ENCODE data around the gene PCYOX1L. TPM values are rescaled to one million over a fixed set of nuclear protein-coding genes. Genes with fewer than 3 reads are reported as not detected.
A peak's percentile ranks its signal among the peaks of the same experiment; 100 is the strongest.

PCYOX1L gene
- total RNA-seq, 3 donors from 2014 or later: 3.1 to 5.9 (median 4.2) TPM

DNA sequence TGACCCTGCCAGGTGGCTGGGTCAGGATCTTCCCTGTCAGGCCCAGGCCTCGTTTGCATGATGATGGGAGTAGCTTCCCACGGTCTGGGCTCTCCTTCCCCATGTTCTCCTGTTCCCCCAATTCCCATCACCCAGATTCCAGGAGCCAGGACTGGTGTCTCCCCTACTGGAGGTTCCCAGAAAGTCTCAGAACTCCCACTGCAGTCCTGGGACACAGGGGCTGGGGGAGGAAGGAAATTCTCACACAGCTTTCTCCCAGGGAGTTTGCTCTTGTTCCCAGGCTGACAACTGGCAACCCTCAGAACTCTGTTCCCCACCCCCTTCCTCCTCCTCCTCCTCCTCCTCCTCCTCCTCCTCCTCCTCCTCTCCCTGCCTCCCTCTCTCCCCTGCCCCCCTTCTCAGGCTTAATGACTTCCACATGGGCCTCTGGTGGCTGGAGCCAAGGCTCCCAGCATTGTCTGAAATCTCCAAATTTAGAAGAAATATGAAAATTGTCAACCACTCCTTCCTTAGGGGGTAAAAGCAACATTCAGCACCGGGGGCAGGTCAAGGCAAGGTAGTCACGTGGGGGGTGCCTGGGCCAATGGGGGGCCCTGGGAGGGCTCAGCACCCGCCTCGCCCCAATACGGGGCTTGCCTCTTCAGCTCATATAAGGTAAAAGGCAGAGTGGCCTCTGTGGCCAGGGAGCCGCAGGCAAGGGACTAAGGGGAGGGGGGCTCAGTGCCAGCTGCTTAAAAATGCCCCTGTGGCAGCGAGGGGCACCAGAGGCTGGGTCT, 48.5 kb downstream of the PCYOX1L start:
- H3K4me1 ChIP-seq (ENCODE audit: low read depth): no peaks in the 10 kb centered on the region
- no peaks in the 10 kb centered on the region for H3K9me3 ChIP-seq
- H3K4me3 ChIP-seq: no peak overlapping the region
- TF ChIP-seq, protein P1, sequence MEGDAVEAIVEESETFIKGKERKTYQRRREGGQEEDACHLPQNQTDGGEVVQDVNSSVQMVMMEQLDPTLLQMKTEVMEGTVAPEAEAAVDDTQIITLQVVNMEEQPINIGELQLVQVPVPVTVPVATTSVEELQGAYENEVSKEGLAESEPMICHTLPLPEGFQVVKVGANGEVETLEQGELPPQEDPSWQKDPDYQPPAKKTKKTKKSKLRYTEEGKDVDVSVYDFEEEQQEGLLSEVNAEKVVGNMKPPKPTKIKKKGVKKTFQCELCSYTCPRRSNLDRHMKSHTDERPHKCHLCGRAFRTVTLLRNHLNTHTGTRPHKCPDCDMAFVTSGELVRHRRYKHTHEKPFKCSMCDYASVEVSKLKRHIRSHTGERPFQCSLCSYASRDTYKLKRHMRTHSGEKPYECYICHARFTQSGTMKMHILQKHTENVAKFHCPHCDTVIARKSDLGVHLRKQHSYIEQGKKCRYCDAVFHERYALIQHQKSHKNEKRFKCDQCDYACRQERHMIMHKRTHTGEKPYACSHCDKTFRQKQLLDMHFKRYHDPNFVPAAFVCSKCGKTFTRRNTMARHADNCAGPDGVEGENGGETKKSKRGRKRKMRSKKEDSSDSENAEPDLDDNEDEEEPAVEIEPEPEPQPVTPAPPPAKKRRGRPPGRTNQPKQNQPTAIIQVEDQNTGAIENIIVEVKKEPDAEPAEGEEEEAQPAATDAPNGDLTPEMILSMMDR (IDR thresholded peaks at IDR 0.05): no peak
- ATAC-seq (peak; percentile 60), DNase-seq (peak; percentile 48 to 73 (median 66))
- intact Hi-C loops (cut with DNase I, micrococcal nuclease): no loop called here
- no peaks in the 10 kb centered on the region for H3K36me3 ChIP-seq (ENCODE audit: low read depth)

DNA sequence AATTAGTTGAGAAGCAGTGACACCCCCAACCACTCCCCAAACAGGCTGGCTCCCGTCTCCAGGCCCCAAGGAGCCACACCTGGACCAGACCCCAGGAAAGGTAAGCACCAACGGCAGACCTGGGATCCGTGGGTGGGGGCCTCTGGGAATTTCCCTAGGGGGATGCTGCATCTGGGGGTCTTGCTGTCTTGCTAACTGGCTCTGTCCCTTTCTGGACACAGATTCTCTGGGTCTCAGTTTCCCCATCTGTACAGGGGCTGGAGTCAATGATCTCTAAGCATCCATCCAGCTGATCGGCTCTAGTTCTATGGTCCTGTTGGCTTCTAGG, 49.1 kb downstream of the PCYOX1L start:
- H3K9me3 ChIP-seq: no peaks in the 10 kb centered on the region
- H3K36me3 ChIP-seq (ENCODE audit: low read depth): no peaks in the 10 kb centered on the region
- ATAC-seq: no peak
- TF ChIP-seq, protein P1 (IDR thresholded peaks at IDR 0.05): no peak
- H3K4me1 ChIP-seq (ENCODE audit: low read depth): no peaks in the 10 kb centered on the region
- DNase-seq: no peak
- intact Hi-C loops (cut with DNase I, micrococcal nuclease): no loop called here
- H3K4me3 ChIP-seq: peak overlapping the region; percentile 14

DNA sequence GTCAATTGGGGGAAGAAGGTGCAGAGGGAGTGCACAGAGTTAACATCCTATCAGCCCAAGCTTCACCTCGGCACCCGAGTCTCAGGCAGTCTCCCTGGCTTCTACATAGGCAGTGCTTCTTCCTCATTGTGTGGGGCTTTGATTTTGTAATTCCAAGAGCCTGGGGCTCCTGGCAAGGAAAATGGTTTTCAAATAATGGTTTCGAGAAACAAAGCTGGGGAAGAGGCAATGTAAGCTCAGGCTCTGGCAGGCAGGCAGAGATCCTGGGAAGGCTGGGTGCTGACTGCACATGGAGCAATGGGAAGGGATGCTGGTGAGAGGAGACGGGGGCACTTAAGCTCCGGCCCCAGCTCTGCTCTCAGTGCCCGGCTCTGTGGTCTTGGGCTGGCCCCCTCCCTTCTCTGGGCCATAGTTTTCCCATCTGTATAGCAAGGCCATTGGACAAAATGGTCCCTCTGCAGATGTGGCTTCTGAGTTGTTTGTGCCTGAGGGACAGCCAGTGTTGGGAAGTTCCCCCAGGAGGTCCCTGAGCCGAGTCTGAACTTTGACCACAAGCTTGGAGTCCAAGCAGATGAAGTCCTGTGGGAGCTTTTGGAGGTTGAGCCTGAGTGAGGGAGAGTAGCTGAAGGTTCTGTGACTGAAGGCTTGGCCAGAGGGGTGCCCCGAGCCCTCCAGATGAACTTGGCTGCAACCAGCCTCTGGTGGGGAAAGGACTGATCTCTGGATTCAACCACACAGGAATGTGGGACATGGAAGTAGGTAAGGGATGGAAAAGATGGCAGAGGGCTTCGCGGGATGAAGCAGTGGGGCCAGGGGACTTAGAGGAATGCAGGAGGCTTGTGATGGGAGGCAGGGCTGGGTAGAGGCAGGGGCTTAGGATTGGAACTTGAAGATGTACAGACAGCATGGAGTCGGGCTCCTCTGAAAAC, 49.7 kb downstream of the PCYOX1L start:
- Histone ChIP-seq H3K4me1 (ENCODE audit: low read depth) (no peaks in the 10 kb centered on the region), H3K9me3 (no peaks in the 10 kb centered on the region), H3K36me3 (ENCODE audit: low read depth) (no peaks in the 10 kb centered on the region), H3K4me3 (peak overlapping the region; percentile 24)
- TF ChIP-seq, protein P1 (IDR thresholded peaks at IDR 0.05): no peak
- DNase-seq: no peak
- intact Hi-C loops (cut with DNase I, micrococcal nuclease): no loop called here
- ATAC-seq: no peak

DNA sequence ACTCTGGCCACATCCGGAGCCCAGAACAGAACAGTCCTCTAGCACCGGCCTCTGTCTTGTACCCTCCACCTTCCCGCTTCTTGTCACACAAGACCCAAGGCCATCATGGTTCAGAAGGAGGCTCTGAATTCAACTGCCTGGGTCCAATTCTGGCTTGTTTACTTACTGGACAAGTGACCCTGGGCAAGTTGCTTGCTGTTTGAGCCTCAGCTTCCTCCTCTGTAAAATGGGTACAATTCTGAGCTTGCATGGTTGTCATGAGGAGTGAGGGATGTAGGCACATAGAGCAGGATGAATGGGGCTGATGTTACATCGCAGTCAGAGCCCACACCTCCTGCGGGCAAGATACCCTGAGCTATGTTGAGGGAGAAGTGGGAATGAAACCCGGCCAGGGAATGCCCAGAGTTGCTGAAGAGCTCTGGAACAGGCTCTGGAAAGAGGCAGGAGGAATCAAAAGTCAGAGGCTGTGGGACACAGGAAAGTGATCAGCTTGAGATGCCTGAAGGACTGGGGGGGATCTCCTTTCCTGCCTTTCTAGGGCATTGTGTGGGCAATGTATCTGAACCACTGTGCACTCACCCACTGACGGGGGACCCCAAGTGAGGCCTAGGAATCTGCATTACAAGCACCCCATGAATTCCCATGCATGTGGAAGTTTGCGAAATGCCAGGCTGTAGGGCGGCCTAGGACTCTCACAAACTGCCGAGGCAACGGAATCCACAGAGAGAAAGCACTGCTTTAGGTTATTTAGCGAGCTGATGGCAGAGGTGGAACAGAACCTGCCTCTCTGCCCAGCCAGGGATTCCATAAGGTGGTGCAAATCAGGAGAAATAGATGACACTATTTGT, 50.6 kb downstream of the PCYOX1L start:
- H3K4me3 ChIP-seq: peak overlapping the region; percentile 24
- DNase-seq: no peak
- no peaks in the 10 kb centered on the region for H3K36me3 ChIP-seq (ENCODE audit: low read depth)
- ATAC-seq: no peak
- intact Hi-C loops (cut with DNase I, micrococcal nuclease): no loop called here
- TF ChIP-seq, protein P1 (IDR thresholded peaks at IDR 0.05): no peak
- no peaks in the 10 kb centered on the region for H3K4me1 ChIP-seq (ENCODE audit: low read depth)
- H3K9me3 ChIP-seq: no peaks in the 10 kb centered on the region

DNA sequence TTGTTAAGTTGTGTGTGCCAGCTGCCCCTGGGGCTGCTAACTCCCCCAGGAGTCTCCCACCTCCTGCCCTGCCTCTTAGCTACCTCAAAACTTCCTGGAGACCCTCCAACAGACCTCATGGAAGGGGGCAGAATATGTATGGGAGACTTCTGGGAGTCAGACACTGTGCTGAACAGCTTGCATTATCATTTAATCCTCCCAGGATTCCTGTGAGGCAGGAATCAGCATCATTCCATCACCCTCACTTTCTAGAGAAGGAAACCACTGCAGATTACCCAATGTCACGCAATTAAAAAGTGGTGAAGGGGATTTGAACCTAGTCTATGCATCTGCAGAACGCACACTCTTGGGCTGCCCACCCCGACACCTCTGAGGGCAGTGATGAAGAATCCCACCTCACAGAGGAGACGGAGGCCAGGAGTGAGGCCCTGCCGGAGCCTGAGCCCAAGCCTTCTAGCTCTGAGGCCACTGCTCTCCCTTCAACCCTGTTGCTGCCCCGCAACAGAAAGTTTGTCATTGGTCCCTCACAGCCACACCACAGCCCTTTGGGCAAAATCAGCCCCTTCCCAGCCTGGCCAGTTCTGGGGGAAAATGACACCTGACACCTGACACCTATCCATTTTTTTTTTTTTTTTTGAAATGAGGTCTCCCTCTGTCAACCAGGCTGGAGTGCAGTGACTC, 51.6 kb downstream of the PCYOX1L start:
- TF ChIP-seq, protein P1 (IDR thresholded peaks at IDR 0.05): no peak
- intact Hi-C loops (cut with DNase I, micrococcal nuclease): no loop called here
- no peak for ATAC-seq
- no peaks in the 10 kb centered on the region for H3K4me1 ChIP-seq (ENCODE audit: low read depth)
- DNase-seq: no peak
- H3K4me3 ChIP-seq: no peak overlapping the region
- no peaks in the 10 kb centered on the region for H3K9me3 ChIP-seq
- H3K36me3 ChIP-seq (ENCODE audit: low read depth): no peaks in the 10 kb centered on the region

Measured in mucosa of descending colon (tissue), 3 donors.